HCT116 (cell line): Measurements from ENCODE around the gene XRCC3. TPM values are rescaled to one million over a fixed set of nuclear protein-coding genes. Genes with fewer than 3 reads are reported as not detected.

ENCODE experiments used
- ATAC-seq: fragments of 200-7000 bp; cut with Tn5 transposase; 2 replicates; pipeline ENCODE4 v1.9.1; 2020; ENCODE audit warnings: mild to moderate bottlenecking, moderate library complexity
- BruUV-seq: library from RNA; stranded (reverse); fragments of 400-500 nt; replicated peaks from 2 replicates; lab custom pipeline; 2021; lab: Mats Ljungman, UMichigan
- CTCF ChIA-PET: fragments of 300-600 bp; sonication (Branson Sonifier 250); formaldehyde crosslinking; loops from one replicate; lab custom pipeline; 2021; ENCODE audit warnings: antibody characterized with exemption; lab: Charles Lee
- POLR2A ChIA-PET: fragments of 300-600, 350-600 bp; sonication (Branson Sonifier 250); formaldehyde crosslinking; loops from one replicate; lab custom pipeline; 2021; ENCODE audit warnings: antibody characterized with exemption; lab: Charles Lee
- RAD21 ChIA-PET, 2 experiments: fragments of 300-600 bp; sonication (Branson Sonifier 250); formaldehyde crosslinking; loops; one replicate each; lab custom pipeline; 2023; ENCODE audit warnings: low total read pairs in 2 of 2; ENCODE audit not compliant: uncharacterized antibody in 2 of 2, unreplicated experiment in 2 of 2, low non-redundant PET in 1 of 2; lab: Charles Lee
- DNase-seq: peaks from one replicate; pipeline ENCODE4 v3.0.0-alpha.2; 2010; ENCODE audit warnings: low read depth, low spot score
- H2AFZ ChIP-seq: fragments of 200-600 bp; shearing (Covaris generic), sonication (generic); 2 replicates; pipeline ENCODE4 v1.6.1; 2017; ENCODE audit warnings: low read depth, mixed run types, mixed read lengths, antibody characterized with exemption, low read length; ENCODE audit not compliant: poor library complexity, severe bottlenecking
- H3K27ac ChIP-seq: 2 replicates; pipeline ENCODE4 v1.5.1; 2012; ENCODE audit warnings: low read depth, low read length
- H3K27me3 ChIP-seq: fragments of 200-600 bp; sonication (generic); 2 replicates; pipeline ENCODE4 v1.6.1; 2016; ENCODE audit warnings: mixed run types, low read length, mixed read lengths; ENCODE audit not compliant: insufficient read depth
- H3K36me3 ChIP-seq, 2 experiments: fragments of 200-500 bp in 1 of 2; fragments of 200-600 bp in 1 of 2; sonication (Bioruptor generic) in 1 of 2; sonication (generic) in 1 of 2; 2 replicates each; pipeline versions ENCODE4 v1.5.1 to v1.6.1; 2014 to 2016; ENCODE audit warnings: low read length in 2 of 2, inconsistent platforms in 1 of 2, mixed read lengths in 1 of 2, mixed run types in 1 of 2; ENCODE audit not compliant: insufficient read depth in 2 of 2, control insufficient read depth in 1 of 2
- H3K4me1 ChIP-seq, 2 experiments: fragments of 200-600 bp in 1 of 2; sonication (generic) in 1 of 2; 2 replicates each; pipeline versions ENCODE4 v1.5.1 to v1.6.1; 2012 to 2017; ENCODE audit warnings: low read length in 2 of 2, inconsistent platforms in 1 of 2, mild to moderate bottlenecking in 1 of 2, mixed read lengths in 1 of 2, mixed run types in 1 of 2, moderate library complexity in 1 of 2; ENCODE audit not compliant: insufficient read depth in 2 of 2, control insufficient read depth in 1 of 2
- H3K4me2 ChIP-seq: fragments of 200-600 bp; sonication (generic); 2 replicates; pipeline ENCODE4 v1.6.1; 2017; ENCODE audit warnings: mixed run types, low read length, mixed read lengths
- H3K4me3 ChIP-seq, 2 experiments: fragments of 200-600 bp in 1 of 2; sonication (generic) in 1 of 2; replicated peaks in 1 of 2; 2 replicates each; pipeline ENCODE4 v1.5.1; 2011 to 2016; ENCODE audit warnings: low read length in 2 of 2, control low read depth in 1 of 2, low read depth in 1 of 2, mild to moderate bottlenecking in 1 of 2, mixed read lengths in 1 of 2, mixed run types in 1 of 2
- H3K79me2 ChIP-seq: fragments of 200-600 bp; sonication (generic); 2 replicates; pipeline ENCODE4 v1.6.1; 2017; ENCODE audit warnings: mild to moderate bottlenecking, mixed run types, low read length, moderate library complexity, mixed read lengths; ENCODE audit not compliant: insufficient read depth
- H3K9ac ChIP-seq: fragments of 200-600 bp; sonication (generic); 2 replicates; pipeline ENCODE4 v1.6.1; 2016; ENCODE audit warnings: low read length, mixed read lengths
- H3K9me2 ChIP-seq: fragments of 200-600 bp; sonication (generic), shearing (Covaris generic); 2 replicates; pipeline ENCODE4 v1.6.1; 2017; ENCODE audit warnings: mixed run types, mild to moderate bottlenecking, moderate library complexity; ENCODE audit not compliant: insufficient read depth
- H3K9me3 ChIP-seq, 2 experiments: fragments of 200-500 bp in 1 of 2; fragments of 200-600 bp in 1 of 2; sonication (Bioruptor generic) in 1 of 2; sonication (generic) in 1 of 2; 2 replicates each; pipeline ENCODE4 v1.6.1; 2014 to 2017; ENCODE audit warnings: low read length in 2 of 2, mixed read lengths in 2 of 2, inconsistent platforms in 1 of 2, low read depth in 1 of 2, mild to moderate bottlenecking in 1 of 2, mixed run types in 1 of 2, moderate library complexity in 1 of 2; ENCODE audit not compliant: control insufficient read depth in 1 of 2, insufficient read depth in 1 of 2
- H4K20me1 ChIP-seq: fragments of 200-600 bp; sonication (generic), shearing (Covaris generic); 2 replicates; pipeline ENCODE4 v1.6.1; 2017; ENCODE audit warnings: mixed run types, mild to moderate bottlenecking, moderate library complexity; ENCODE audit not compliant: insufficient read depth
- CBX3 ChIP-seq: IDR thresholded peaks from 2 replicates; pipeline ENCODE4 v1.6.1; 2012; ENCODE audit warnings: low read depth
- CEBPB ChIP-seq: IDR thresholded peaks from 2 replicates; pipeline ENCODE4 v1.6.1; 2012; ENCODE audit warnings: low read depth
- CTCF ChIP-seq, 3 experiments: fragments of 200-600 bp in 1 of 3; sonication (generic) in 1 of 3; IDR thresholded peaks in 2 of 3; conservative IDR thresholded peaks in 1 of 3; 2 replicates each; pipeline ENCODE4 v1.5.1; 2012 to 2017; ENCODE audit warnings: low read depth in 2 of 3, low read length in 2 of 3, antibody characterized with exemption in 1 of 3, borderline replicate concordance in 1 of 3, control low read depth in 1 of 3, mild to moderate bottlenecking in 1 of 3, mixed read lengths in 1 of 3, mixed run types in 1 of 3, moderate library complexity in 1 of 3; ENCODE audit not compliant: insufficient read depth in 1 of 3
- ELF1 ChIP-seq: IDR thresholded peaks from 2 replicates; pipeline ENCODE4 v1.6.1; 2012; ENCODE audit warnings: low read depth, borderline replicate concordance
- EZH2 ChIP-seq: fragments of 200-600 bp; sonication (generic); IDR thresholded peaks from 2 replicates; pipeline ENCODE4 v1.6.1; 2017; ENCODE audit warnings: antibody characterized with exemption, mixed run types
- EZH2phosphoT487 ChIP-seq: fragments of 200-600 bp; IDR thresholded peaks from 2 replicates; pipeline ENCODE4 v1.6.1; 2018; ENCODE audit warnings: antibody characterized with exemption, borderline replicate concordance
- FOSL1 ChIP-seq: IDR thresholded peaks from 2 replicates; pipeline ENCODE4 v1.6.1; 2012; ENCODE audit warnings: low read depth
- MAX ChIP-seq: IDR thresholded peaks from 2 replicates; pipeline ENCODE4 v1.6.1; 2012
- POLR2A ChIP-seq: IDR thresholded peaks from 2 replicates; pipeline ENCODE4 v1.7.0; 2011; ENCODE audit warnings: borderline replicate concordance; ENCODE audit not compliant: insufficient read depth, insufficient read length; ENCODE audit errors: extremely low read depth
- RAD21 ChIP-seq: IDR thresholded peaks from 2 replicates; pipeline ENCODE4 v1.6.1; 2012; ENCODE audit warnings: low read depth, mild to moderate bottlenecking
- SIN3A ChIP-seq: IDR thresholded peaks from 2 replicates; pipeline ENCODE4 v1.6.1; 2012; ENCODE audit warnings: low read depth
- SRF ChIP-seq: IDR thresholded peaks from 2 replicates; pipeline ENCODE4 v1.6.1; 2012; ENCODE audit warnings: low read depth
- TCF7L2 ChIP-seq: IDR thresholded peaks from 2 replicates; pipeline ENCODE4 v1.7.0; 2011; ENCODE audit warnings: borderline replicate concordance, inconsistent platforms; ENCODE audit not compliant: insufficient read depth, insufficient read length; ENCODE audit errors: extremely low read depth
- YY1 ChIP-seq: IDR thresholded peaks from 2 replicates; pipeline ENCODE4 v1.6.1; 2011; ENCODE audit warnings: low read length, low read depth, moderate library complexity, mild to moderate bottlenecking; ENCODE audit not compliant: insufficient replicate concordance; ENCODE audit errors: extremely low read depth
- ZBTB33 ChIP-seq: IDR thresholded peaks from 2 replicates; pipeline ENCODE4 v1.6.1; 2011; ENCODE audit warnings: mild to moderate bottlenecking, low read length, moderate library complexity; ENCODE audit not compliant: insufficient replicate concordance; ENCODE audit errors: extremely low read depth
- ZFX ChIP-seq: fragments of 450-650 bp; IDR thresholded peaks from 2 replicates; pipeline ENCODE4 v1.6.1; 2017
- ZNF274 ChIP-seq: fragments of 200-500 bp; sonication (Bioruptor generic); IDR thresholded peaks from 2 replicates; pipeline ENCODE4 v1.6.1; 2014; ENCODE audit warnings: mild to moderate bottlenecking, low read depth, low read length, inconsistent platforms
- intact Hi-C: fragments of 100-400 bp; cut with micrococcal nuclease; formaldehyde crosslinking; loops from 2 replicates; pipeline ENCODE4 v1.10.0; 2022
- total RNA-seq: library from RNA; stranded (reverse); gene quantifications from one replicate; pipeline ENCODE4 v1.2.1, GENCODE V29; 2021; ENCODE audit not compliant: unreplicated experiment

XRCC3 gene
- total RNA-seq, 1 experiment from 2014 or later: 48.7 TPM

GRCh38 chr14:103706551-103707328 is 8.5 kb downstream of the XRCC3 start:
- Histone ChIP-seq H3K27ac (no peak overlapping the region), H3K36me3 (peaks cover 10 to 50% of the 10 kb centered on the region in 2 experiments; a peak in 3 of 4 replicates), H3K79me2 (peaks cover 12% of the 10 kb centered on the region; the same call in 1 of the 2 replicates), H3K27me3 (no peaks in the 10 kb centered on the region), H3K9me3 (no peaks in the 10 kb centered on the region), H3K4me3 (no peak overlapping the region), H2AFZ (no peak overlapping the region), H3K4me2 (no peak overlapping the region), H3K9ac (no peak overlapping the region), H3K9me2 (no peaks in the 10 kb centered on the region), H3K4me1 (no peaks in the 10 kb centered on the region), H4K20me1 (peaks cover 8% of the 10 kb centered on the region; the same call in 1 of the 2 replicates)
- POLR2A ChIA-PET: no interaction called here
- BruUV-seq: no TSS peak
- ATAC-seq: no peak
- intact Hi-C loops: no loop called here
- RAD21 ChIA-PET: no interaction called here
- CTCF ChIA-PET: no interaction called here
- DNase-seq: no peak
- TF ChIP-seq ZNF274 (no peak), SIN3A (no peak), CBX3 (no peak), RAD21 (no peak), CEBPB (no peak), EZH2 (no peak), CTCF (IDR thresholded peaks at IDR 0.05 in 2 of 3, conservative IDR thresholded peaks at IDR 0.05 in 1 of 3; ENCODE audit: borderline replicate concordance in 1 of 3, insufficient read depth in 1 of 3, low read depth in 2 of 3, low read length in 2 of 3) (no peak), MAX (no peak), TCF7L2 (no peak), EZH2phosphoT487 (no peak), ELF1 (no peak), ZBTB33 (no peak), ZFX (no peak), POLR2A (no peak), YY1 (no peak), FOSL1 (no peak), SRF (no peak)
